Skeletal muscle satellite cell (primary cell): ENCODE results near the gene ARHGAP10.

ENCODE experiments used
- H3K27me3 ChIP-seq: 2 replicates; pipeline ENCODE4 v1.7.0; 2013; ENCODE audit warnings: low read length; ENCODE audit not compliant: control insufficient read depth, insufficient read depth
- H3K36me3 ChIP-seq: 2 replicates; pipeline ENCODE4 v1.7.0; 2013; ENCODE audit warnings: mild to moderate bottlenecking, control low read depth, low read length; ENCODE audit not compliant: insufficient read depth
- H3K4me1 ChIP-seq: 2 replicates; pipeline ENCODE4 v1.7.0; 2013; ENCODE audit warnings: low read length; ENCODE audit not compliant: control insufficient read depth, insufficient read depth
- H3K4me2 ChIP-seq: 2 replicates; pipeline ENCODE4 v1.7.0; 2013; ENCODE audit warnings: mild to moderate bottlenecking, low read length
- H3K4me3 ChIP-seq: 2 replicates; pipeline ENCODE4 v1.7.0; 2013; ENCODE audit warnings: low read length
- H3K9ac ChIP-seq: 2 replicates; pipeline ENCODE4 v1.7.0; 2013; ENCODE audit warnings: mild to moderate bottlenecking, low read depth, low read length, moderate library complexity
- H3K9me3 ChIP-seq: replicated peaks from 2 replicates; pipeline ENCODE4 v1.7.0; 2013; ENCODE audit warnings: mild to moderate bottlenecking, control low read depth, low read length

The ARHGAP10 gene

GRCh38 chr4:148101235-148101634 is 369.3 kb downstream of the ARHGAP10 start:
- H3K4me1 ChIP-seq: no peaks in the 10 kb centered on the region
- no peaks in the 10 kb centered on the region for H3K27me3 ChIP-seq
- H3K9me3 ChIP-seq: no peaks in the 10 kb centered on the region
- H3K9ac ChIP-seq: no peak overlapping the region
- no peak overlapping the region for H3K4me3 ChIP-seq
- no peak overlapping the region for H3K4me2 ChIP-seq
- H3K36me3 ChIP-seq: no peaks in the 10 kb centered on the region

- Histone ChIP-seq H3K36me3 (no peaks in the 10 kb centered on the region), H3K9me3 (no peaks in the 10 kb centered on the region), H3K4me1 (no peaks in the 10 kb centered on the region)
These were observed 369.9 kb downstream of the ARHGAP10 start for GRCh38 chr4:148101790-148102189.

DNA sequence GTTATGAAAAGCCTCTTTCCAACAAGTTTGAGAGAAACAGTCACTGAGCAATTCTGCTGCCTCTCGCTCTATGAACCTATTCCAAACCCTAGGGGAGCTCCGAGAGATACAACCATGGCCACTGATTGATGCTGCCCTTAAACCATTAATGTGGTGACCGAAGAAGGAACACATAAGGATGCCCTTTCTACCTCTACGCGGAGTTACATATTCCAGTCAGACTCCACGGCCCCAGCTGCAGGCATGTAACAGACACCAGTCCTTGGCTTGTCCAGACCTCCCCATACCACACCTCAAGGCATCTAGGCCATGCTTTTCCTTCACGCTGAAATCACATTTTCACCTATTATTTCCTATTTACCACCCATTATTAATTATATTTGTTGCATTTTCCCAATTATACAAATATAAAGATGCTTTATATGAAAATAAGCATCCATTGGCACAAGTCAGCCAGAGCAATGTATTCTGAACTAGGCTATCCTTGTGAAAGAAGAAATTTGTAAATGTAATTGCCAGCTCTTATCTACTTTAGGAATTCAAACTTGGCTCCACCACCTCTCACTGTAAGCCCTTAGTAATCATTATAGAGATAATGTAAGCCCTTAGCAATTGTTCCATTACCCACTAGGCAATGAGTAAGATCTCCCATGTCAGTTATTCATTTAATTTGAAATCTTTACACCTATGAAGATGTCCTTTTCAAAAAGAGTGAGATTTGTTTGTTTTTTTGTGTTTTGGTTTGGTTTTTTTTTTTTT is 371.9 kb downstream of the ARHGAP10 start:
- no peaks in the 10 kb centered on the region for H3K27me3 ChIP-seq
- H3K4me2 ChIP-seq: no peak overlapping the region
- H3K4me1 ChIP-seq: no peaks in the 10 kb centered on the region
- no peaks in the 10 kb centered on the region for H3K36me3 ChIP-seq
- H3K4me3 ChIP-seq: no peak overlapping the region
- H3K9me3 ChIP-seq: no peaks in the 10 kb centered on the region
- H3K9ac ChIP-seq: no peak overlapping the region

More at GRCh38 chr4:148101790-148102189, 369.9 kb downstream of the ARHGAP10 start:
- no peak overlapping the region for H3K4me2 ChIP-seq
- H3K4me3 ChIP-seq: no peak overlapping the region
- H3K27me3 ChIP-seq: no peaks in the 10 kb centered on the region
- H3K9ac ChIP-seq: no peak overlapping the region

GRCh38 chr4:148108766-148109165 is 376.9 kb downstream of the ARHGAP10 start:
- Histone ChIP-seq H3K4me1 (peaks cover 12% of the 10 kb centered on the region), H3K36me3 (no peaks in the 10 kb centered on the region), H3K9ac (no peak overlapping the region), H3K4me3 (no peak overlapping the region), H3K27me3 (no peaks in the 10 kb centered on the region), H3K9me3 (no peaks in the 10 kb centered on the region), H3K4me2 (no peak overlapping the region)

- no peaks in the 10 kb centered on the region for H3K27me3 ChIP-seq
- H3K9ac ChIP-seq: no peak overlapping the region
- no peak overlapping the region for H3K4me3 ChIP-seq
- H3K4me2 ChIP-seq: no peak overlapping the region
- no peaks in the 10 kb centered on the region for H3K36me3 ChIP-seq
- peaks cover 12% of the 10 kb centered on the region for H3K4me1 ChIP-seq
- no peaks in the 10 kb centered on the region for H3K9me3 ChIP-seq
These were observed 377.3 kb downstream of the ARHGAP10 start for GRCh38 chr4:148109216-148109615.

DNA sequence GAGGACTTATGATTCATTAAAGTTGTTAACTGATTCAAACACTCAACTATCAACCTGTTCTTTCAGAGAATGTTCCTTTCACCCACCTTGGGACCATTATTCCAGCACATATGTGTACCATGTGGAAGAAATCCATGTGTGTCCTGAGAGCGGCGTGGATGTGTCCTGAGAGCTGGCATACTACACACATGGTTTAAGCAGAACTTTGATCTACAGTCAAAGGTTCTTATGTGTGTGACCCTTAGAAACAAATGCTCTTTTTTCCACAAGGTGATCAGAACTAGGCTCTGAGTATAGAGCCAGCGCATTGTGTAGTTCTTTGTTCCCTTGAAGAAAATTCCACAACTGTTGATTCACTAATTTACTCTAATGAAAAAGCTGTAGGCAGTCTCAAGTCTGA is 378.3 kb downstream of the ARHGAP10 start:
- H3K27me3 ChIP-seq: no peaks in the 10 kb centered on the region
- peaks cover 12% of the 10 kb centered on the region for H3K4me1 ChIP-seq
- H3K36me3 ChIP-seq: no peaks in the 10 kb centered on the region
- no peak overlapping the region for H3K4me3 ChIP-seq
- no peak overlapping the region for H3K4me2 ChIP-seq
- H3K9ac ChIP-seq: no peak overlapping the region
- no peaks in the 10 kb centered on the region for H3K9me3 ChIP-seq

- H3K27me3 ChIP-seq: no peaks in the 10 kb centered on the region
- H3K4me2 ChIP-seq: no peak overlapping the region
- H3K9ac ChIP-seq: no peak overlapping the region
- H3K4me3 ChIP-seq: no peak overlapping the region
- no peaks in the 10 kb centered on the region for H3K36me3 ChIP-seq
- H3K9me3 ChIP-seq: no peaks in the 10 kb centered on the region
- H3K4me1 ChIP-seq: peaks cover 18% of the 10 kb centered on the region
These were observed 380.5 kb downstream of the ARHGAP10 start for GRCh38 chr4:148112231-148112982.

- Histone ChIP-seq H3K36me3 (no peaks in the 10 kb centered on the region), H3K4me2 (no peak overlapping the region), H3K4me3 (no peak overlapping the region), H3K9ac (no peak overlapping the region), H3K9me3 (no peaks in the 10 kb centered on the region), H3K4me1 (peaks cover 18% of the 10 kb centered on the region), H3K27me3 (no peaks in the 10 kb centered on the region)
These were observed 382.5 kb downstream of the ARHGAP10 start for GRCh38 chr4:148114436-148114835.

DNA sequence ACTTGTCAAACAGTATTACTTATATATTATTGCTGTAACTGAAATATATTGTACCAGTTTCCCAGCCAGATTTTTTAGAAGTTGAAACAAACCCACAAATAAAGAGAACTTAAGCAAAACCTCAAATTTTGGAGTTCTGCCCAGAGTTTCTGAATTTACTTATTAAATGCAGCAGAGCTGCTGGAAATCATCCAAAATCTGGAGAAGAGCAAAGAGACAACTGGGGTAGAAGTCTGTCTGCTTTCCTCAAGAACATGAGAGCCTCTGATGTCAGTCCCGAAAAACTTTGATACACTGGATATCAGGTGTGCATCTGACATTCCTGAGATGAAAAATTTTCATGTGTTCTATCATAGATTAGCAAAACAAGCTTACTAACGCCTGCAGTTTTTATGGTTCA is 384.4 kb downstream of the ARHGAP10 start:
- peaks cover 18% of the 10 kb centered on the region for H3K4me1 ChIP-seq
- H3K27me3 ChIP-seq: no peaks in the 10 kb centered on the region
- no peaks in the 10 kb centered on the region for H3K36me3 ChIP-seq
- no peak overlapping the region for H3K4me2 ChIP-seq
- no peak overlapping the region for H3K4me3 ChIP-seq
- no peaks in the 10 kb centered on the region for H3K9me3 ChIP-seq
- H3K9ac ChIP-seq: no peak overlapping the region

DNA sequence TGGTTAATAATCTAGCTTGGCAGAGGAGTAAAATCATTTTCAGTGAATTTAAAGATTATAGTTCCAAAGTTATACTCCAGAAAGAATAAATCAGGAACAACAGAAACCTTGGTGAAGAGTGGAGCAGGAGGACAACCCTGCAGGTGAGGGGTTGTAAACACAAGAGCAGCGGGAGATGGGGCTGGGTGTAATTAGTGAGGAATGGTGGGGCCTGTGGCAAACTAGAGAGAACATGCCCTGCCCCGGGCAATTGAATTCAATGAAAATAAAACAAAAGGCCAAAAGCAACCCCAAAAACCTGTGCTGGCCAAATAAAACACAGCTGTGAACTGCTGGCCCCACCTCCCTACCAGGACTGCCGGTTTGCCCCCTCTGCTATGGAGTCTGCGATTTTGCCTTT is 385.1 kb downstream of the ARHGAP10 start:
- no peaks in the 10 kb centered on the region for H3K9me3 ChIP-seq
- peaks cover 13% of the 10 kb centered on the region for H3K4me1 ChIP-seq
- H3K4me2 ChIP-seq: no peak overlapping the region
- no peak overlapping the region for H3K9ac ChIP-seq
- no peaks in the 10 kb centered on the region for H3K36me3 ChIP-seq
- H3K4me3 ChIP-seq: no peak overlapping the region
- H3K27me3 ChIP-seq: no peaks in the 10 kb centered on the region

DNA sequence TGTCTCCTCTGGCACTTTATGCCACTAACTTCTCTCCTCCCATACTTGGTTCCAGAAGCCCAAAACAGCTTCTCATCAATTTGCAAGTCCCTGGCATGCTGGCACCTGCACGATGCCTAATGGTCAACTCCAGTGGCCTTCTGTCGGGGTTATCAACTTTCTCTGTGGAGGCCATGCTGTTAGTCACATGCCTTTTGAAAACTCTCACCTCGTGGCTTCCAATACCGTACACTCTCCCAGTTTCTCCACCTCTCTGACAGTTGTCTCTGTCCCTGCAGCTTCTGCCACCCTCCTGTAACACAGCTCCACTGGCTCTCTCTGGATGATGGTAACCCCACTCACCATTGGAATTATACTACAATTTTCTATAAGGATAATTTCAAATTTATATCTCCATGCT is 386.3 kb downstream of the ARHGAP10 start:
- Histone ChIP-seq H3K4me1 (peaks cover 7% of the 10 kb centered on the region), H3K9me3 (no peaks in the 10 kb centered on the region), H3K4me3 (no peak overlapping the region), H3K27me3 (no peaks in the 10 kb centered on the region), H3K36me3 (no peaks in the 10 kb centered on the region), H3K9ac (no peak overlapping the region), H3K4me2 (no peak overlapping the region)

GRCh38 chr4:148118633-148119032 is 386.7 kb downstream of the ARHGAP10 start:
- H3K36me3 ChIP-seq: no peaks in the 10 kb centered on the region
- H3K27me3 ChIP-seq: no peaks in the 10 kb centered on the region
- no peak overlapping the region for H3K9ac ChIP-seq
- no peaks in the 10 kb centered on the region for H3K9me3 ChIP-seq
- no peak overlapping the region for H3K4me3 ChIP-seq
- peaks cover 7% of the 10 kb centered on the region for H3K4me1 ChIP-seq
- no peak overlapping the region for H3K4me2 ChIP-seq
